Fibroblast of skin of right biceps (primary cell): Measurements from ENCODE around the gene MACROD2.

Experiments
- DNase-seq: peaks from one replicate; pipeline ENCODE4 v3.0.0-alpha.2; 2013

MACROD2 gene

GRCh38 chr20:16027686-16028085 is 2032.4 kb downstream of the MACROD2 start:
- no peak for DNase-seq

GRCh38 chr20:16028923-16029322 is 2033.6 kb downstream of the MACROD2 start:
- DNase-seq = no peak

GRCh38 chr20:16030253-16030652 is 2034.9 kb downstream of the MACROD2 start:
- no peak for DNase-seq

- DNase-seq = no peak
These were observed 2040.3 kb downstream of the MACROD2 start for GRCh38 chr20:16035576-16035975.

- DNase-seq = no peak
These were observed 2041.0 kb downstream of the MACROD2 start for GRCh38 chr20:16036331-16036730.

GRCh38 chr20:16040742-16041141 is 2045.4 kb downstream of the MACROD2 start:
- no peak for DNase-seq

GRCh38 chr20:16042731-16043130 is 2047.4 kb downstream of the MACROD2 start:
- DNase-seq = no peak

GRCh38 chr20:16043931-16044330 is 2048.6 kb downstream of the MACROD2 start:
- DNase-seq = no peak

- DNase-seq = no peak
These were observed 2053.6 kb downstream of the MACROD2 start for GRCh38 chr20:16048876-16049275.

GRCh38 chr20:16049529-16050093 is 2054.3 kb downstream of the MACROD2 start:
- no peak for DNase-seq

GRCh38 chr20:16050366-16050765 is 2055.1 kb downstream of the MACROD2 start:
- no peak for DNase-seq

- DNase-seq = no peak
These were observed 2056.7 kb downstream of the MACROD2 start for GRCh38 chr20:16051968-16052367.

- no peak for DNase-seq
These were observed 2057.1 kb downstream of the MACROD2 start for GRCh38 chr20:16052456-16052855.

GRCh38 chr20:16054985-16055384 is 2059.7 kb downstream of the MACROD2 start:
- DNase-seq = no peak

- no peak for DNase-seq
These were observed 2062.3 kb downstream of the MACROD2 start for GRCh38 chr20:16057651-16058050.

- DNase-seq = no peak
These were observed 2063.0 kb downstream of the MACROD2 start for GRCh38 chr20:16058268-16058667.

GRCh38 chr20:16059841-16060240 is 2064.5 kb downstream of the MACROD2 start:
- no peak for DNase-seq

- no peak for DNase-seq
These were observed 2066.0 kb downstream of the MACROD2 start for GRCh38 chr20:16061351-16061750.

GRCh38 chr20:16062661-16063581 is 2067.6 kb downstream of the MACROD2 start:
- peak; percentile 62 for DNase-seq

- DNase-seq = peak; percentile 48
These were observed 2068.6 kb downstream of the MACROD2 start for GRCh38 chr20:16063881-16064280.

GRCh38 chr20:16064989-16065707 is 2069.8 kb downstream of the MACROD2 start:
- DNase-seq = peak; percentile 10

- DNase-seq = no peak
These were observed 2071.3 kb downstream of the MACROD2 start for GRCh38 chr20:16066571-16066970.

- DNase-seq = no peak
These were observed 2074.2 kb downstream of the MACROD2 start for GRCh38 chr20:16069389-16070010.
